IPS-20b (cell line): ENCODE data around the gene HOXC11.

ENCODE experiments used
- H3K27ac ChIP-seq: one replicate; pipeline ENCODE4 v1.5.1; 2013; ENCODE audit warnings: low read length
- H3K27me3 ChIP-seq: 2 replicates; pipeline ENCODE4 v1.6.1; 2013; ENCODE audit warnings: mild to moderate bottlenecking, low read length, inconsistent platforms; ENCODE audit not compliant: insufficient read depth
- H3K36me3 ChIP-seq: 2 replicates; pipeline ENCODE4 v1.6.1; 2013; ENCODE audit warnings: low read depth, mild to moderate bottlenecking, inconsistent platforms, low read length, moderate library complexity; ENCODE audit not compliant: insufficient read depth
- H3K4me1 ChIP-seq: 2 replicates; pipeline ENCODE4 v1.6.1; 2013; ENCODE audit warnings: mild to moderate bottlenecking, control low read depth, inconsistent platforms, low read length, moderate library complexity; ENCODE audit not compliant: insufficient read depth
- H3K4me3 ChIP-seq: 2 replicates; pipeline ENCODE4 v1.5.1; 2013; ENCODE audit warnings: mild to moderate bottlenecking, low read length, inconsistent platforms
- H3K9ac ChIP-seq: 2 replicates; pipeline ENCODE4 v1.6.1; 2013; ENCODE audit warnings: low read depth, mild to moderate bottlenecking, inconsistent platforms, low read length, moderate library complexity
- H3K9me3 ChIP-seq: 2 replicates; pipeline ENCODE4 v1.6.1; 2013; ENCODE audit warnings: mild to moderate bottlenecking, low read depth, low read length, inconsistent platforms; ENCODE audit not compliant: insufficient read depth

Gene HOXC11

GRCh38 chr12:53972152-53972702 is 699 bp upstream of the HOXC11 start:
- no peaks in the 10 kb centered on the region for H3K36me3 ChIP-seq
- H3K27ac ChIP-seq: no peak overlapping the region
- H3K4me3 ChIP-seq: no peak overlapping the region
- H3K4me1 ChIP-seq: no peaks in the 10 kb centered on the region
- peaks cover 5% of the 10 kb centered on the region; the same call in 1 of the 2 replicates for H3K9me3 ChIP-seq
- no peak overlapping the region for H3K9ac ChIP-seq
- peaks cover 100% of the 10 kb centered on the region for H3K27me3 ChIP-seq

GRCh38 chr12:53973236-53974042 is 513 bp downstream of the HOXC11 start:
- H3K4me1 ChIP-seq: no peaks in the 10 kb centered on the region
- H3K27me3 ChIP-seq: peaks cover 100% of the 10 kb centered on the region
- no peak overlapping the region for H3K4me3 ChIP-seq
- no peaks in the 10 kb centered on the region for H3K36me3 ChIP-seq
- peaks cover 4% of the 10 kb centered on the region; the same call in 1 of the 2 replicates for H3K9me3 ChIP-seq
- no peak overlapping the region for H3K9ac ChIP-seq
- no peak overlapping the region for H3K27ac ChIP-seq

DNA sequence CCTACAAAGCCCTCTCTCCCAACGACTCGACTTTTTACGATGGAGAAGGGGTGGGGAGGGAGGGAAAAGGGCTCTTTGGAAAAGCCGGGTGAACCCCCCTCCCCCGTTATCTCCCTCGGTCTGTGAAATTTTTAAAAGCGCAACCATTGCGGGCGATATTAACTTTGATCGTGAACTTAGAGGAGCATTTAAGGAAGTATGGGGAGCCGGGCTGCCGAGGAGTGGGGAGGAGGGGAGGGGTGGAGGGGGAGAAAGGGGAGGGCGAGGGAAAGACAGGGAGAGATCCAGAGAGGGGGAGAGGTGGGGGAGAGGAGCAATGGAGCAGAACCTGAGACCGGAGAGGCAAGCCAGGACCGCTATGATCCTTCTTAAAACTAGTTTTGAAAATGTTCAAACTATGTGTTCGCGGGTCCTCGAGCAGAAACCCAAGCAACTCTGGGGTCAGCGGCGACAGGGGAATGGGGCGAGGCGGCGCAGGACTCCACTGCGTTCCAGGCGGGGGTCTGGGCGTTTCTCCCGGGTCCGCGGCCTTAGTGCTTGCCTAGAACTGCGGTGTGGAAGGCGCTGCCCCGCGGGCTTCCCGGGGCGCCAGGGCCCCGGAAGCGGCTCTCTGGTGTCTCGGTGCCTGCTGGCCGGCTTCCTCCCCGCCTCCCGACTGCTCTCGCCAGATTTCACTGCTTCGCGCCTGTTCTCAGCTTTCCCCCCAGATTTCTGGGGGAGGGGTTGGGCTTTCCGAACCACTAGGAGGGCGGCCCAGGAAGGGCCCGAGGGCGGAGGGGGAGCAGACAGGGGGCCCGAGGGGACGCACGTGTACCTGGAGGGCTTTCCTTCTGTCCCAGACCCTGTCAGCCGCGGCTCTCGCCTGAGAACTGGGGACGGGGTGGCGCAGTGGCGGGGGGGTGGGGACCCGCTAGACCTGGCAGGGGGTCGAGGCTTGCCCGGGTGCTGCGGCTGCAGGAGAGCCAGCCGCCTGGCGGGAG is 1.4 kb downstream of the HOXC11 start, which contains the start of gene HOTAIR:
Gene HOTAIR (minus strand): TSS at position 871 of the 980 bp plus-strand sequence.
- Histone ChIP-seq H3K9me3 (peaks cover 4% of the 10 kb centered on the region; the same call in 1 of the 2 replicates), H3K4me3 (no peak within 1 kb of the TSS), H3K9ac (no peak within 1 kb of the TSS), H3K36me3 (no peaks in the 10 kb centered on the region), H3K27me3 (peaks cover 100% of the 10 kb centered on the region), H3K4me1 (no peaks in the 10 kb centered on the region), H3K27ac (no peak within 1 kb of the TSS)

- H3K27me3 ChIP-seq: peaks cover 100% of the 10 kb centered on the region
These were observed 2.1 kb downstream of the HOXC11 start for GRCh38 chr12:53975064-53975471.

GRCh38 chr12:53975479-53976152 is 2.7 kb downstream of the HOXC11 start:
- H3K9me3 ChIP-seq: peaks cover 4% of the 10 kb centered on the region; the same call in 1 of the 2 replicates
- peaks cover 100% of the 10 kb centered on the region for H3K27me3 ChIP-seq
- H3K4me1 ChIP-seq: no peaks in the 10 kb centered on the region
- H3K27ac ChIP-seq: no peak overlapping the region
- no peak overlapping the region for H3K9ac ChIP-seq
- H3K4me3 ChIP-seq: no peak overlapping the region
- no peaks in the 10 kb centered on the region for H3K36me3 ChIP-seq

More at GRCh38 chr12:53975064-53975471, 2.1 kb downstream of the HOXC11 start:
- H3K4me1 ChIP-seq: no peaks in the 10 kb centered on the region
- no peak overlapping the region for H3K4me3 ChIP-seq
- no peak overlapping the region for H3K9ac ChIP-seq
- no peak overlapping the region for H3K27ac ChIP-seq
- peaks cover 4% of the 10 kb centered on the region; the same call in 1 of the 2 replicates for H3K9me3 ChIP-seq
- no peaks in the 10 kb centered on the region for H3K36me3 ChIP-seq

DNA sequence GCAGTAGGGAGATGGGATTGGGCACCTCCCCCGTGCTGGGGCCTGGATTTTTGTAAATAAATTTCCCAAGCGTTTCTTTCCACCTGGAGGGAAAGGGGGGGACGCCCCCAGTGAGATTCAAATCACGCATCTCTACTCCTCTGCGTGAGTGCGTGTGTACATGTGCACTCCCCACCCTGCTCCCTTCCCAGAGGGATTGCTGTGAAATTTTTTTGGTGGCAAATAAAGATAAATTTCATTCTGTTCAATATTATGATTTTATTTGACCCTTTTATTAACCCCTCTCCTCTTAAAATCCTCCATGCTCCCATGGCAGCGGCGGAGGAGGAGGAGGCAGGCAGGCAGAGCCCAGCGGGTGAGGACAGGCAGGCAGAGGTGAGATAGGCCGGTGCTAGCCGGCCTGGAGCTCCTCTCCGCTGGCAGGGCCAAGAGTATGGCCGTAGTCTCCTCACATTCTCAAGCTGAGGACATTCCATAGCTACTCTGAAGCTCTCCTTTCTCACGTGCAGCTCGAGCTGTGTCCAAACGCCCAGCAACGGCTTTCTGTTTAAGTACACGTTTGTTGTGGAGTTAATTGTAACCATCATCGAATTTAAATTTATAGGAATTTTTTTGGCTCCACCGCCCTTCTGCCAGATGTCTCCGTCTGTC is 3.4 kb downstream of the HOXC11 start:
- Histone ChIP-seq H3K27ac (no peak overlapping the region), H3K4me1 (no peaks in the 10 kb centered on the region), H3K4me3 (no peak overlapping the region), H3K27me3 (peaks cover 100% of the 10 kb centered on the region), H3K9me3 (peaks cover 4% of the 10 kb centered on the region; the same call in 1 of the 2 replicates), H3K36me3 (no peaks in the 10 kb centered on the region), H3K9ac (no peak overlapping the region)

DNA sequence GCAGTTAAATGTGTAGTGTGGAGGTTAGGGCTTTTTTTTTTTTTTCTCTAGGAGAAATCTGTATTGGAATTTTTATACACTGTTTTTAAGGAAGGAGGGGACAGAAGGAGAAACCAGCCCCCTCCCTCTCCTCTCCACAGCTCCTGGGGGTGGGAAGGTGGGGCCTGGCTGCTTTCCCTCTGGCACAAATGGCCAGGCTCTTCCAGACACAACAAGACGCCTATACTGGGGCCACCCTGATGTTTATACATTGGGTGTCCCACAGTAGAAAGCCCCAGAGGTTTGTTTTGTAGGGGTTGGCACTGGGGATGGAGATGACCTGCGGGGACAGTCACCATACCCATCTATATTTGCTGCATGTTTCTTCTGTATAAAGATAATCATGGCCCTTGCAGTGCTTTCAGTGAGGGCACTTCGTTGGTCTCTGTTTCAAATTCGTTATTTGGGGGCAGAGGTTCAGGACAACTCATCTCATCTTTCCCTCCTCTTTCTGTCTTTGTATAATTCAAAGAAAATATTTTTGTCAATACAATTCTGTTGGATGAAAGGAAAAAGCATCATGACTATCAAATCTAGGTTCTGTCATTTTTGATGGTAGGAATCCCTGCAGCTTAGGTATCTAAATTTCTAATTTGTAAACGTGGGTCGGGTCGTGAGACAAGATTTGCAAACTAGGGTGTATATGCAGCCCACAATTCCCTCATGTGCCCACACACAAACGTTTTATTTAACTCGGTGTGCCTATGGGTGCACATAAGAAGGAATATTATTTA is 4.1 kb downstream of the HOXC11 start:
- Histone ChIP-seq H3K9ac (no peak overlapping the region), H3K27ac (no peak overlapping the region), H3K4me1 (no peaks in the 10 kb centered on the region), H3K9me3 (peaks cover 4% of the 10 kb centered on the region; the same call in 1 of the 2 replicates), H3K4me3 (no peak overlapping the region), H3K36me3 (no peaks in the 10 kb centered on the region), H3K27me3 (peaks cover 100% of the 10 kb centered on the region)

DNA sequence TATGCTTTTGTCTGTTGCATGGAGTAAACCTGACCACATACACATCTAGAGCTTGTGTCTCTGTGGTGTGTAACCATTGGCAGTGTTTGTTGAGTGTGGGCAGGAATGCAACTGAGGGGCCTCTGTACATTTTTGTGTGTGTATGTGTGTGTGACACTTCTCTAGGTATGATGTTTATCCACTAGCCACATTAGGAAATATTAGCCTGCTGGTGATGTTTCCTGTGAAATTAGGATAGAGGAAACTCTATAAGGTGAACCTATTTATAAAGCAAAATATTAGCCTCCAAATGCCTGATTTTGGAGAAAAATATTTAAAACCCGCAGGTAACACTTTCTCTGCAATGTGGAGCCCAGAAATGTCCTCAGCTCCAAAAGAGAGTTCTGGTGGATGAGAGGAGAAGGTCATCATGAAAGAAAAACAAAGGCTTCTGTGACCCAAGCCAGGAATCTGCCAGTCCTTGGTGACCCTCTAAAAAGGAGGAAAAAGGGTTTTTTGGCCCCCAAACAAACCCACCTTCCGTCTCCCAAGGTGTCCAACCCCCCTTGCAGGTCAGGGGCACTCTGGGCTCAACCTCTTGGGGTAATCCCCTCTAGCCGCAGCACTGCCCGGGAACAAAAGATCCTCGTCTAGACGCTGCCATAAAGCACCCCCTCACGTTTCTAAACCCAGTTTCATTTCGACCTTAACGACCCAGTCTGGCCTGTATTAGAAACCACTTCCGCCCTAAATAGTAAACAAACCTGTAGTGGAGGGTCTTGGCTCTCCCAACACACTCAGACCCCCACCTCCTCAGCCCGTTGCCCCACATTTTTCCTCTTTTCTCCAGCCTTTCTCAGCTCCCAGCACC is 4.9 kb downstream of the HOXC11 start:
- Histone ChIP-seq H3K4me1 (no peaks in the 10 kb centered on the region), H3K27ac (no peak overlapping the region)

GRCh38 chr12:53978477-53979356 is 5.8 kb downstream of the HOXC11 start:
- Histone ChIP-seq H3K9ac (no peak overlapping the region), H3K4me1 (no peaks in the 10 kb centered on the region), H3K36me3 (no peaks in the 10 kb centered on the region), H3K27ac (no peak overlapping the region), H3K27me3 (peaks cover 100% of the 10 kb centered on the region), H3K4me3 (no peak overlapping the region), H3K9me3 (peaks cover 3% of the 10 kb centered on the region; the same call in 1 of the 2 replicates)

More for the DNA sequence above, 4.9 kb downstream of the HOXC11 start:
- no peaks in the 10 kb centered on the region for H3K36me3 ChIP-seq
- no peak overlapping the region for H3K4me3 ChIP-seq
- no peaks in the 10 kb centered on the region; the same call in 1 of the 2 replicates for H3K9me3 ChIP-seq
- no peak overlapping the region for H3K9ac ChIP-seq
- H3K27me3 ChIP-seq: peaks cover 100% of the 10 kb centered on the region
